Measurements from ENCODE around the gene MAPK10. TPM values are rescaled to one million over a fixed set of nuclear protein-coding genes. Genes with fewer than 3 reads are reported as not detected.
"Not testable (repeated sequence)": the region's sequence is repeated elsewhere in the genome, so short reads cannot be mapped to it uniquely, and the experiment has no call there.

The MAPK10 gene
- total RNA-seq, 1 donor from 2014 or later: 178 TPM

GRCh38 chr4:85970535-85970934 lies 389.3 kb downstream of the MAPK10 start:
- DNase-seq (ENCODE audit: low spot score): no peak

GRCh38 chr4:85968945-85969819 lies 390.7 kb downstream of the MAPK10 start:
- no peak for DNase-seq (ENCODE audit: low spot score)

DNA sequence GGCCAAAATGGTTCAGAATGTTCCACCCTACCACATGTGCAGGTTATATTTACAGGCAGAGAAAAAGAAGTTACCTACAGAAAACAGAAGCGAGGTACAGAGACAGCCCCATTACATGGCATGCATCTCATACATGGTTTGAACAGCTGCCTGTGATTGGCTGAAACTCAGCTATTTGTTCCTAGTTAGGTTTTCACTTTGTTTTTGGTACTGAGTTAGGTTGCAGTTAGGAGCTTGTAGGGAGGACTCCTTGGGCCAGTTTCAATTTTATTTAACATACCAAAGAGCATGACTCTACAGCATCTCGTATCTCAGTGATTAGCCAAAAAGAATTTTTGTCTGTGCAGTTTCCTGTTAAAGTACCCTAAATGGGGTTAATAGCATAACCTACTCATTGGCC lies 392.0 kb downstream of the MAPK10 start:
- DNase-seq (ENCODE audit: low spot score): no peak

DNA sequence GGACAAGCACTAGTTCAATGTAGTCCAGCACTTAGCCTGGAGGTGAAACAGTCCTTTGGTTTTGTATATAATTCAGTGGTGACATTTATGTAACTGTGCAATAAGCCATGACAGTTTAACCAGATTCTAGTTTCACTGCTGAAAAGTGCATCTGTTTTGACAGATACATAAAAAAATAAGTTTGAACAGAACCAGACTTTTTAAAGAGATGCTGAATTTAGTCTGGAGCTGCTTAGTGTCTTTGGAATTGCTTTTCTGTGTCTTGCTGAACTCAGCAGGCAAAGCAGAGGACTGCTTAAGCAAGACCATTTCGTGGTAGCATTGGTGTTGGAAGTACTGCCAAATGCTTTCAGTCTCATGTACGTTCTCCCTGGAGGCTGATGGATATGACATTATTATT lies 393.5 kb downstream of the MAPK10 start:
- DNase-seq (ENCODE audit: low spot score): no peak

GRCh38 chr4:85965529-85965928 lies 394.3 kb downstream of the MAPK10 start:
- no peak for DNase-seq (ENCODE audit: low spot score)

DNA sequence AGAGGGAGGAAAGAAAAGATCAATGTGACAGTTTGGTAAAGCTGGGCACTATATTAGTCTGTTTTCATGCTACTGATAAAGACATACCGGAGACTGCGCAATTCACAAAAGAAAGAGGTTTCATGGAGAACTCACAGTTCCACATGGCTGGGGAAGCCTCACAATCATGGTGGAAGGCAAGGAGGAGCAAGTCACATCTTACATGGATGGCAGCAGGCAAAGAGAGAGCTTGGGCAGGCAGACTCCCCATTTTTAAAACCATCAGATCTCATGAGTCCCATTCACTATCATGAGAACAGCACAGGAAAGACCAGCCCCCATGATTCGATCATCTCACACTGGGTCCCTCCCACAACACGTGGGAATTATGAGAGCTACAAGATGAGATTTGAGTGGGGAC lies 394.8 kb downstream of the MAPK10 start:
- DNase-seq (ENCODE audit: low spot score): not testable (repeated sequence)

DNA sequence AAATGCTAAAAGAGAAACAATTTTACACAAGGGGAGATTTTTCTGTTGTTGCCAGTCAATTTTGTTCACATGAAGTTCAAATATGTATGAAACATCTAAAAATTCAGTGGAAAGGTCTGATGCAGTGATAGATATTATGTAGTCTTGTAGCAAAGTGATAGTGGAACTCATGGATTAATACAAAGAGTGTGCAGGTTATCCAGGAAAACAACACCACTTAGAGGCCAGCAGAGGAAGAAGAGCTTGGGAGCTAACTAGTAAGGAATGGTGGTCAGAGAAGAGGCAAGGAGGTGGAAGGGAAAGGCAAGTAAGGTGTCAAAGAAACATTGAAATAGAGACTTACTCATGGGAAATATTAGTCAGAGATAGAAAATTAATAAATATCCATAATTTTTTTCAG lies 395.6 kb downstream of the MAPK10 start:
- DNase-seq (ENCODE audit: low spot score): no peak

- no peak for DNase-seq (ENCODE audit: low spot score)
Observed at GRCh38 chr4:85963231-85963630, 396.6 kb downstream of the MAPK10 start.

- no peak for DNase-seq (ENCODE audit: low spot score)
Observed at GRCh38 chr4:85961887-85962286, 398.0 kb downstream of the MAPK10 start.

GRCh38 chr4:85956293-85956945 lies 403.4 kb downstream of the MAPK10 start:
- no peak for DNase-seq (ENCODE audit: low spot score)

GRCh38 chr4:85955620-85956292 lies 404.1 kb downstream of the MAPK10 start:
- DNase-seq (ENCODE audit: low spot score): no peak

- no peak for DNase-seq (ENCODE audit: low spot score)
Observed at GRCh38 chr4:85953651-85954018, 406.2 kb downstream of the MAPK10 start.

GRCh38 chr4:85952972-85953650 lies 406.7 kb downstream of the MAPK10 start:
- no peak for DNase-seq (ENCODE audit: low spot score)

DNA sequence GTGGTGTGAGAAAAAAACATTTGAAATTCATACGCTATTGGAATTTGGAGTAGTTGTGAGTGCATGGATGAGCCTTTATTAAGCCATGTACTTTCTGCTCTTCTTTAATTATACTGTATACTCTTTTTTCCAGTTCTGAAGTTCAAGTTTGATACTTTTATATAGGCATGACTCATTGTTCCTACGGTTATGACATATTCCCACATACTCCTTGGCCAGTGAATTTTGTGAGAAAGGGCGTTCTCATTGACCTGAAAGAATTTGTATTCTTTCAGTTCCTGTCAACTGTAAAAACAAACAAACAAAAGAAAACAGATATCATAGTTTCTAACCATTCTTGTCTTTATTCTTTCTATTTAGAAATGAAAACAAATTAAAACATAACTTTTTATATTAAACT lies 407.3 kb downstream of the MAPK10 start:
- no peak for DNase-seq (ENCODE audit: low spot score)

- no peak for DNase-seq (ENCODE audit: low spot score)
Observed at GRCh38 chr4:85951099-85951498, 408.8 kb downstream of the MAPK10 start.

DNA sequence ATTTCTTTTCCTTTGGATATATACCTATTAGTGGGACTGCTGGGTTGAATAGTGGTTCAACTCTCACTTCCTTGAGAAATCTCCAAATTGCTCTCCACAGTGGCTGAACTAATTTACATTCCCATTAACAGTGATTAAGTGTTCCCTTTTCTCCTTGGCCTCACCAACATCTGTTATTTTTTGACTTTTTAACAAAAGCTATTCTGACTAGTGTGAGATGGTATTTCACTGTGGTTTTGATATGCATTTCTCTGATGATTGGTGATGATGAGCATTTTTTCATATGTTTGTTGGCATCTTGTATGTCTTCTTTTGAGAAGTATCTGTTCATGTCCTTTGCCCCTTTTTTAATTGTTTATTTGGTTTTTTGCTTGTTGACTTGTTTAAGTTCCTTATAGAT lies 413.0 kb downstream of the MAPK10 start:
- no peak for DNase-seq (ENCODE audit: low spot score)

- DNase-seq (ENCODE audit: low spot score): no peak
Observed at GRCh38 chr4:85942107-85942506, 417.7 kb downstream of the MAPK10 start.

GRCh38 chr4:85940151-85940550 lies 419.7 kb downstream of the MAPK10 start:
- no peak for DNase-seq (ENCODE audit: low spot score)
